SKM-1 treated with dmso at 0.1 percent for 144 hours (cell line): ENCODE measurements around the gene GLOD4.

ENCODE experiments used
- DNase-seq: peaks from one replicate; lab custom pipeline; 2025; ENCODE audit not compliant: unreplicated experiment; lab: John Stamatoyannopoulos, UW

GLOD4 gene

DNA sequence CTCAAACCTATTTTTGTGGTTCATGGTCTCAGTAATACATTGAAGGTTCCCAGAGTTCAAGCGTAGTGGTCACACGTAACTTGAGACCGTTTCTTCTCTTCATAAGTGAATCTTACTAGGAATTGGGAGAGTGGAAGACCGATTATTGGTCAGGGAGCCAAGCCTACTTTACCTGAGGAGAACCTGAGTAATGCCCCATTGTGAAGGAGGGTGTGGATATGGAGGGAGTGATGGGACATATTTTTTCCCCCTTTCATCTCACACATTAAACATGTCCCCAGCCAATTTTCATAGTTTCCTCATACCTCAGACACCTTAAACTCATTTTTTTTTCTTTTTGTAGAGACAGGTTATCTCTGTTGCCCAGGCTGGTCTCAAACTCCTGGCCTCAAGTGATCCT, 38.9 kb downstream of the GLOD4 start:
- no peak for DNase-seq

DNA sequence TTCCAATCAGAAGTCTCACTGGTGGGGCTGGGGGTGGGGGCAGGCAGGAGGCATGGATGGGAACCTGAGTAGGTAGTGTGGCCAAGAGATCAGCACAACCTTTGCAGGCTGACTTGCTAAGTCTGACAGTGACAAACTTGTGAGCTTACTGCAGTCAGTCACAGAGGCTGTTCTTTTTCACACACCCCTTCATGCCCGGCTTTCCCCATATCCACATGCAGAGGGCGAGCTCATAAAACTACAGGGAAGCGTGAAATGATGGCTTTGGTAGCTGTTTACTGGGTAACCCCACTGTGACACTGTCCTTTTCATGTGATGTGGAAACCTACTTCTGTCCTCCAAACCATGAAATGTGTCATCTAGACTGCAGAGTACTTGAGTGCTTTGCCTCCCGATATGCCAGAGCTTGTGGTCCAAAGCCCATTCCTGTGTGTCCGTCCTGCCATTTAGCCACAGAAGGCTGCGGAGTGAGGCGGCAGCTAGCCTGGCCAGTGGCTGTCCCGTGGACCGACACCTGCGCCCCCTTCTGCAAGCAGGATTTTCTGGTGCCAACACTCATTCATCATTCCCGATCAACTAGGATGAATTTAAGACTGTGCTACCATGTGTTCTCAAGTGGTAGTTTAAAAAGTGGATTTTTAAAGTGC, 39.8 kb downstream of the GLOD4 start:
- DNase-seq, result no peak

DNA sequence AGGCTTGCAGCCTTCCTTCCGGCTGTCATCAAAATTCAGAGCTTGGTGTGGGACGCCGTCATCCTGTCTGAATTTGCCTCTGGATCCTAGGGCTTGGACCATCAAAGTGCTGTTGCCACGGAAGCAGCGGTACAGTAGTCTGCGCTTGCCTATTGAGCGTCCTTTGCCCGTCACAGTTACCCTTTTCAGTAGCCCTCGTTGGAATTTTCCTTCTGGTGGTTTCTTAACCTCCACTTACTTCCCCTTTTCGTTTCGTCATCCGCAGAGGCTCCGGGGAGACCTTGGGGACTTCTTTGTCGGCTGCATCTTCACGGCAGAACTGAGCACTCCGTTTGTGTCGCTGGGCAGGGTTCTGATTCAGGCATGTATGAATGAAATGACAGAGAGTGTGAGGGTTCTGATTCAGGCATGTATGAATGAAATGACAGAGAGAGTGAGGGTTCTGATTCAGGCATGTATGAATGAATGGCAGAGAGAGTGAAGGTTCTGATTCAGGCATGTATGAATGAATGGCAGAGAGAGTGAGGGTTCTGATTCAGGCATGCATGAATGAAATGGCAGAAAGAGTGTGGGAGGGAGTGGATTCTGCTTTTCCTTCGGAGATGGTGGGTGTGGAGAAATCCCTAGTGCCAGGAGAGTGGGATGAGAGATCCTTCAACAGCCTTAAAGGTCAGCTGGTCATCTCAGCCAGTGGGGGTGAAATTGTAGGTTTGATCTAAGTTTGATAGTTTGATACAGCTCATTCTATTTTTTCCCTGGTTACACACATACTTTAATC, 41.7 kb downstream of the GLOD4 start:
- peak; percentile 75 for DNase-seq

DNA sequence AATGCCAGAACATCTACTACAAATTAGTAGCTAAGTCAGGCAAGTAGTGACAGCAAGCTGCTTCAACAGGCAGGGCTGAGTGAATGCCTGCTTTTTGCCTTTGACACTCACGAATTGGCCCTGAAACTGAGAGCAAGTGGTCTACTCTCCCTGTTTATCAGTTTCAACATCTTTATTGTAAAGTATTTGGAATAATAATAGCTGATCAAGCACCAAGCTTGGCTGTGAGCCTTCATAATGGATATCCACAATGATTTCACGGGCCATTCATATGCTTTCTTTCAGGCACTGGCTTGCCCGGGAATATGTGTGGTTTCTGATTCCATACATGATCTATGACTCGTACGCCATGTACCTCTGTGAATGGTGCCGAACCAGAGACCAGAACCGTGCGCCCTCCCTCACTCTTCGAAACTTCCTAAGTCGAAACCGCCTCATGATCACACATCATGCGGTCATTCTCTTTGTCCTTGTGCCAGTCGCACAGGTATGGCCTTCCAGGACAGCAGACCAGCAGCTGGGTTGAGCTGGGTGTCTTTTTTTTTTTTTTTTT, 44.4 kb downstream of the GLOD4 start:
- no peak for DNase-seq

DNA sequence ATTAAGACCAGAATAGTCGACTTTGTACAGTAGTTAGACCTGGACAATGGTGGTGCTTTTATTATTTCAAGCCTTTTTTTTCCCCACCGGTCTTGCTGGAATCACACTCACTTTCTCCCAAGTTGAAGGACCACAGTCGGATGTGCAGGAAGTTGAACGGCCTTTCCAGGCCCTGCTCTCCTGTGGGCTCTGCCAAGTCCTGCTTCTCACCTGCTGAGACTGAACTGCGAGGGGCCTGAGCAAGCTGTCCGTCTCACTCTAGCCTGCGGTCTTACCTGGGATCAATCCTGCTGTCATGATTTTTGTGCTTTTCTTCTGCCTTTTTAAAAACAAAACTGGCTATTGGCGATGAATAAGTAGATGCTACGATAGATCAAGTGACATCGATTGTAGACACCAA, 48.3 kb downstream of the GLOD4 start:
- no peak for DNase-seq

DNA sequence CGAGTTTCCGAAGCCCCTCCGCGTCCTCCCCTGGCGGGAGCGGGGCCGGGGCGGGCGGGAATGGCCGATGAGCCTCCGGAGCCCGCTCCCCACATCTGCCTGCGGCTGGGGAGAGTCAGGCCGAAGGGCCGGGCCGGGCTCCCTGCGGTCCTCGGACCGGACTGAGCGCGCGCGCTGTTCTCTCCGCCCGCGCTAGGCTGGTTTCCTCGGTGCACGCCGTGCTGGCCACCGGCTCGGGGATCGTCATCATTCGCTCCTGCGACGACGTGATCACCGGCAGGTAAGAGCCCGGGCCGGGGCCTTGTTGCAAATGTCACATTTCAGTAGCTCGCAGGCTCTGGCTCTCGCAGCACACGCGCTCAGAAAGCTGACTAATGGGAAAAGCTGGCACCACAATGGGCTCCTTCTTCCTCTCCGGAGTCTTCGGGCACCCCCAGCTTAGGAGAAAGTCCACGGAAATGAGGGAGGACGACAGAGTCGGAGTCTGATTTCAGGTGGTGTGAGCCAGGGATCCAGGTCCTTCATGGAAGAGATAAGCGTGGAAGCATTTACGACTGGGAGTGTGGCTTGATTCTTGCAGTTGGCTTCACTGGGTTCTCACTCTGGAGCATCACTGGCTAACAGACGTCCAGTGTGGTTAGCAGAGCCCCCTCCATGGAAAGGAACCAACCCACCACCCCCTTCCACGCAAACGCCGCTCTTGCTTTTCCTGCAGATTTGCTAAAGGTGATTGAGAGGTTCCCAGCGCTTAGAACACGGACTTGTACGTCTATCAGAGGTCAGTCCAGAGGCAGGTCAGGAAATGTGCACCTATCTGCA, 49.0 kb downstream of the GLOD4 start:
- DNase-seq, result no peak

DNA sequence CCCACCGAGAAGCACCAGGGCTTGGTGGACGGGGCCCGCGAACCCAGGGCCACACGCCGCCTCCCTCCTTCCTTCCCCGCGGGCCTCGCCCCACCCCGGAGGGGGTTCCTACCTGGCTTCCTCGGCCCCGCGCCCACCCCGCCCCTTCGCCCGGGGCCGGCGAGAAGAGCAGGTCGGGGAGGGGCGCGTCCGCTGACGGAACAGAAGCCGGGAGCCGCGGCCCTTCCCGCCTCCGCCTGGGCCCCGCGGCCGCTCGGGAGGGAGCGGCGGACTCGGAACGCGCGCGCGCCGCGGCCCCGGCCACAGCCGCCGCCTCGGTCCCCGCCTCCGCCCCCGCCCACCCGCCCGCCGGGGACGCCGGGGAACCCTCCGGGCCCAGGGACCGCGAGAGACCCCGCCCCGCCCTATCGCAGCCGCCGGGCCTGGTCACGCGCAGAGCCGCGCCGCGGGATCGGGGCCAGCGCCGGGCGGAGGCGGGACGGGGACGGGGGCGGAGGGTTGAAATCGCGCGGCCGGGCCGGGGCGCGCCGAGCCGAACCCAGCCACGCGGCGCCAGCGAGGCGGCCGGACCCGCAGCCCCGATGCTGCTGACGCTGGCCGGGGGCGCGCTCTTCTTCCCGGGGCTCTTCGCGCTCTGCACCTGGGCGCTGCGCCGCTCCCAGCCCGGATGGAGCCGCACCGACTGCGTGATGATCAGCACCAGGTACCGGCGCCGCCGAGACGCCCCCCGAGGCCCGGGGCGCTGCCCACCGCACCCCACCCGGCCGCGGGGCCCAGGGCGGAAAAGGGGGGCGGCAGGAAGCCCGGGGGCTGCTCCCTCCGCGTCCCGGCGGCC, 49.8 kb downstream of the GLOD4 start, which contains the start of gene TLCD3A:
TLCD3A (plus strand) TSS at position 530 of the 835 bp plus-strand sequence; CDS start at position 582, 52 bp downstream.
- no peak for DNase-seq

DNA sequence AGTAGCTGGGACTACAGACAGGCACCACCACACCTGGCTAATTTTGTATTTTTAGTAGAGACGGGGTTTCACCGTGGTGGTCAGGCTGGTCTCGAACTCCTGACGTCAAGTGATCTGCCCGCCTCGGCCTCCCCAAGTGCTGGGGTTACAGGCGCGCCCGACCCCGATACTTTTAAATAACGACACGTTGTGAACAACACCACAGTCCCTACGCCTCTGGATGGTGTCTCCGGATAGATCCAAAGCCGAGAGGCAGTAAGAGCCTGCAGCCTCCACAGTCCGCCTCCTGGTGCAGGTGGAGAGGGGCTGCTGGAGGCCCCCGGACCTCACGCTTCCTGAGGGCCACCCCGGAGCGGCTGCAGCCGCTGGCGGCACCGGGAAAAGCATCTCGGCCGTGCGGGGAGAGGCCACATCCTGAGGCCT, 50.4 kb downstream of the GLOD4 start:
- DNase-seq, result no peak

DNA sequence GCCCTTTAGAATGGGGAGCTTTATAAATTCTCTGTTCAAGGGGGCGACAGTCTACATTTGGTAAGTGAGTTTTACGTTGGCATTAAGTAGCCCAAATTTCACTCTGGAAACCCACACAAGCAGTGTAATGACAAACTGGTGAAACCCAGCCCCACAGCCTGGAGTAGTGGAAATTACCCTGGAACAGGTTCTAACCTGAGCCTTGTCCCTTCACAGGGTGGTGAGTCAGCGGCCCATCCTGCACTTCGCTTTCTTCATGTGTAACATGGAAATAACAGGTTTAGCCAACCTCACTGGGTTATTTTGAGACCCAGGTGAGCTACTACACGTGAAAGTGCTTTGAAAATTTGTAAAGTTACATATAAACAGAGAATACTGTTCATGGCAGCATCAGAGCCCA, 53.2 kb downstream of the GLOD4 start:
- DNase-seq, result no peak

DNA sequence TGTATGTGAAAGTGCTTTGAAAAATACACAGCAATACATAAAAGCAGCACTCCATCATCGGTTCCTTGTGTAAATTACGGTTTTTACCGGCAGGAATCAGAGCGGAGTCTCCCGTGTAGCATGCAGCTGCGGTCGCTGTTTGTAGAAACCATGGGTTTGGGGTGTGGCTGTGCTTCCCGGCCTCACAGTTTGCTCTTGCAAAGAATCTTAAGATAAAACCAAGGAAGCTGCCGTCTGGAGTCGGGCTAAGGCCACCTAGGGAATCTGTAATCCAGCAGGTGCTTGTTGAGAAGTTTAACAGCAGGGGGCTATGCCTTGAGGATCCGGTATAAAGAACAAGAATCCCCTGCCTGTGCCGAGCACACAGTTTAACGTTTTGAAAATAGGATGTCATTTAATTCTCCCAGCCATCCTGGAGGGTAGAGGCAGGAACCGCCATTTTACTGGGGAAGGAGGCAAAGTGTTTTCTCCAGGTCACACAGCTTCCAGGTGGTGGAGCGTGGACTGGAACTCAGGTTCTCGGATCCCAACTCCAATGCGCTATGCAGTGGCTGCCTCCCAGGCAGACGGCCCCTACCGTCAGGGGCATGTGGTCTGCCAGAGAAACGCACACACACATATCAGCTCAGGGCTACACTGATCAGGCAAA, 55.7 kb downstream of the GLOD4 start:
- no peak for DNase-seq

DNA sequence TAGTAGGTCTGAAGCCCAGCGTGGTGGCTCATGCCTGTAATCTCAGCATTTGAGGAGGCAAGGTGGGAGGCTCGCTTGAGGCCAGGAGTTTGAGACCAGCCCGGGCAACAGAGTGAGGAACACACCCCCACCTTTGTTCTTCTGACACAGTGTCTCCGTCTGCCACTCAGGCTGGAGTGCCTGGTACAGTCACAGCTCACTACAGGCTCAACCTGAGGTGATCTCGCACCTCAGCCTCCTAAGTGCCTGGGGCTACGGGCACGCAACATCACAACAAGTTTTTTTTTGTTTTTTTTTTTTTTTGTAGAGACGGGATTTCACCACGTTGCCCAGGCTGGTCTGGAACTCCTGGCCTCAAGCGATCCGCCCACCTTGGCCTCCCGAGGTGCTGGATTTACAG, 56.3 kb downstream of the GLOD4 start:
- DNase-seq, result no peak

DNA sequence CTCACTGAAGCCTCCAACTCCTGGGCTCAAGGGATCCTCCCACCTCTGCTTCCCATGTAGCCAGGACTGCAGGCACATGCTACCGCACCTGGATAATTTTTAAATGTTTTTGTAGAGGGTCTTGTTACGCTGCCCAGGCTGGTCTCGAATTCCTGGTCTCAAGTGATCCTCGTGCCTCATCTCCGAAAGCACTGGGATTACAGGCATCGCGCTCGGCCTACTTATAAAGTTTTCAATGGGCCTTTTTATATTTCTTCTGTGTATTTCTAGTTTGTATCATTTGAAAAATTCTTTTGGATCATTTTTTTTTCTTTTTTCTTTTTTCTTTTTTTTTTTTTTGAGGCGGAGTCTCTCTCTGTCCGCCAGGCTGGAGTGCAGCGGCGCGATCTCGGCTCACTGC, 57.0 kb downstream of the GLOD4 start:
- DNase-seq, result no peak

DNA sequence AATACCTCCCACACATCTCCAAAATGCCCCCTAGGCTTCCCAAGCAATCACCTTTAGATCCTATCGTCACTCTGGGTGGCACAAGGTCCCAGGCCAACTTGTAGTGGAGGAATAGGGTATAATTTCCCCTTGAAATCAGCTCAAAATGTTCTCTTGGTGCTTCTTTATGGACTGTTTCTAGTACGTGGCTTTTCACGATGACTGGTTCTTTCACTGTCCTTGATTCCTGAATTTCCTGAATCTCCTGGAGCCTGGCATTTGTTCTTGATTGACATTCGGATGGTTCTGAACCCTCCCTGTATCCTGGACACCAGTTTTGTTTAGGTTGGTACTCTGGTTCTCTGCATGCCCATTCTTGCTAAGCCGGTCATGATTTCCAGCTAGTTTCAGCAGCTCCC, 60.5 kb downstream of the GLOD4 start:
- no peak for DNase-seq

DNA sequence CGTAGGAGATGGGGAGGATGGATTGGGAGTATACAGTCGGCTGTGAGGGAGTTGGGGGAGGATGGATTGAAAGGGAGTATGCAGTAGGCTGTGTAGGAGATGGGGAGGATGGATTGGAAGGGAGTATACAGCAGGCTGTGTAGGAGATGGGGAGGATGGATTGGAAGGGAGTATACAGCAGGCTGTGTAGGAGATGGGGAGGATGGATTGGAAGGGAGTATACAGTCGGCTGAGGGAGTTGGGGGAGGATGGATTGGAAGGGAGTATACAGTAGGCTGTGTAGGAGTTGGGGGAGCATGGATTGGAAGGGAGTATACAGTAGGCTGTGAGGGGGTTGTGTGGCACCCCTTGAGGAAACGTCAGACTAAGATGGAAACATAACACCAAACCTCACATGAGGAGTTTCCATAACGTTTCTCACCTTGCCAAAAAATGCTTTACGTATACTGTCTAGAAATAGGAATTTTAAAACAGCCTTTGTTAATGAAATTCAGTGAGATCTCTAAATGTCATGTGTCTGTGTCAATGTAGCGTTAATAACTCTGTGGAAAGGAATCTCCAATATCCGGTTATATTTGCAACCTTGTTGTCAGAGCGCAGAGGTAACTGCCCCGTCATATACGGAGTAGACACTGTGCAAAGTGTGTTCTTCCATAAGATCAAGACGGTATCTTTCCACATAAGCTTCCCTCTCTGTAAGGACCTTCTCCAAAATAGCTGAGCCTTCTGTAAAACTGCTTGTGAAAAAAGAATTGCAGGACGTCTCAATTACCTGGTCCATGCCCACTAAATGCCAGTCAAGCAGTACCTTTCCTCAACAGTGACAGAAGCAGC, 61.2 kb downstream of the GLOD4 start:
- DNase-seq, result no peak

DNA sequence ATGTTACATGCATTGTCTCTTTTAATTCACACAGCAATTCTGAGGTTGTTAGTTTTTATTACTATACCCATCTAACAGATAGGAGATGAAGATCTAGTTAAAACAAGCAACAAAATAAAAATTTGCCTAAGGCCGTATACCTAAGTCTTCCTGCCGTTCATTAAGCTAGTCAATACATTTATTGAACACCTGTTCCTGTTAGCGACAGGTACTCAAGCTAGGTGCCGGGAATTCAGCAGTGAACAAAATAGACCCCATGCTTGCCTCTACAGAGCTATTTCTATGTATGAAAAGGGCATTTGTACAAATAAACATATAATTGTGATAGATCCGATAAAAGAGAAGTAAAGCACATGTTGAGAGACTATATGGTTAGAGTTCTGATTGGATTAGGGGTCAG, 64.0 kb downstream of the GLOD4 start:
- DNase-seq, result no peak
